Renal pelvis (tissue), 4 donors: ENCODE measurements around the gene IER5. TPM values are rescaled to one million over a fixed set of nuclear protein-coding genes. Genes with fewer than 3 reads are reported as not detected.

ENCODE experiments used
- DNase-seq: peaks from one replicate; pipeline ENCODE4 v3.0.0-alpha.2; 2013
- polyA plus RNA-seq, 3 donors: library from polyadenylated mRNA; unstranded; fragments of 120-200 nt; gene quantifications; one replicate each; pipeline ENCODE4 v1.2.1, GENCODE V29; 2013; ENCODE audit not compliant: insufficient read length in 3 of 3

The IER5 gene
- polyA plus RNA-seq, 3 donors: 5.2 to 8.0 (median 6.7) TPM

- DNase-seq: no peak
Observed at GRCh38 chr1:181064011-181064623, 24.4 kb upstream of the IER5 start.

GRCh38 chr1:181064702-181065101, 23.8 kb upstream of the IER5 start:
- DNase-seq: no peak

DNA sequence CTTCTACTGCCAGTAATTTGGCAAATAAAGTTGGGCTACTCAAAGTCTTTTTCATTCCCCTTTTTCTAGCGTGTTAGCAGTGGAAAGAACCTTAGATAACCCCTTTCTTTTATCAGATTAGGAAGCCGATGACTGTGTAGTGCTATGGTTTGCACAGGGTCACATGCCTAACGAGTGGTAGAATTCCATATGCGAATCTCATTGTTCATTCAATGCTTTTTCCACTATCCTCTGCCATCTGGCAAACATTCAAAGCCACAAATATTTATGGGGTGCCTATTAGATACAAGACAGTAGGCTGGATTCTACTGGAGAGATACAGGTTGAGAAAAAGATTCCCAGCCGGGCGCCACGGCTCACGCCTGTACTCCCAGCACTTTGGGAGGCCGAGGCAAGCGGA, 14.9 kb upstream of the IER5 start:
- no peak for DNase-seq

GRCh38 chr1:181075766-181076350, 12.6 kb upstream of the IER5 start:
- no peak for DNase-seq

- no peak for DNase-seq
Observed at GRCh38 chr1:181076852-181077251, 11.6 kb upstream of the IER5 start.

DNA sequence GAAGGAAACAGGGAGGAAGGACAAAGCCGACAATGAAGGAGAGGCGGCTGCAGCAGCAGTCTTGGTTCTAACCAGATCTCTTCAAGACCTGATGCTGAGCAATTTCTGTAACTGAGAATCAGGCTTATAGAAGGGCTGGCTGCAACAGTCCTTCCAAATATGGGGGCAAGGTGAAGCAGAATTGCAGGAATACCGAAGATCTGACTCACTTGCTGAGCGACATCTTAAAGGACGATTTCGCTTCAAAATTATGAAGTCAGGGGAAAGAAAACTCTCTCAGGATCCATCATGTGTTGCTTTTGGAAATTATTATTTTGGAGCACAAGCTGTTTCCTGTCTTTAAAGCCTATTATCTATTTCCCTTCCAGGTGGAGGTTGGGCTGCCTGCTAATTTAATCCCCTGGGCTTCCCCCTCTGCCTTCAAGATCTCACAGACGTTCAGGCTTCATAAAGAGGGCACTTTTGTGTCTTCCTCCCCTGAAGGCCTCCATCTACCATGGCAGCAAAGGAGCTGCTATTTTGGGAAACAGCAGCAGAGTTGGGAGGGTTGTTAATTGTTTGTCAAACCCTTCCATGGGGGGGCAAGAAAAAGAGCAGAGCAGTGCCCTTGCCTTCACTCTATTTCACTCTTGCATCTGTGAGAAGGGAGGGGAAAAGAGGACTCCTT, 10.8 kb upstream of the IER5 start:
- DNase-seq: no peak

- no peak for DNase-seq
Observed at GRCh38 chr1:181079382-181079781, 9.1 kb upstream of the IER5 start.

DNA sequence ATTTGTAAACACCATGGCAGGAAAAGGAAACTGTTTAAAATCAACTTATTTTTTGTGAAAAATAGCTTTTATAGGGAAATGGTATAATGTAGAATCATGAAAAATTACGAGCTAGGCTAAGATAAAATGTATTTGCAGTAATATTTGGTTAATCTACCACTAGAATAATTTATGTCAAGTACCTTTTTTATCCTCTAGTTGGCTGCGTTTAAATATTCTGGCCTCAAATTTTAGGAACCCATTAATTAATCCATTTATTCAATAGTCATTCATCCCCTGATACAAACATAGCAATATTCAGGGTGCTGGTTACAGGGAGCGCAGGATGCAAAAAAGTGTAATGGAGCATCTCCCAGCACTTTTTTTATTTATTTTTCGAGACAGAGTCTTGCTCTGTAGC, 8.6 kb upstream of the IER5 start:
- no peak for DNase-seq

DNA sequence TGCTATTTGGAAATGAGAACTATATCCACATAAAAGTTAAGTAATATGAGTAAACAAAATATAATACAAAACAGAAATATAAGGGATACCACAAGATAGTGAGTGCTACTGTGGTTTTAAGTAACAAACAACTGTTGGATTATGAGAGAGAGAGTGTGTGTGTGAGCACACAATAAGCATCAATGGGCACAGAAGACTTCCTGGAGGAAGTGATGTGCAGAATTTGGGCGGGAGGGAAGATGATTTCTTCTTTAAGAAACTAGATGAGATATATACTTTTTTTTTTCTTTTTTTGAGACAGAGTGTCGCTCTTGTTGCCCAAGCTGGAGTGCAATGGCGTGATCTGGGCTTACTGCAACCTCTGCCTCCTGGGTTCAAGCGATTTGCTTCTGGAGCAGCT, 7.9 kb upstream of the IER5 start:
- DNase-seq: no peak

DNA sequence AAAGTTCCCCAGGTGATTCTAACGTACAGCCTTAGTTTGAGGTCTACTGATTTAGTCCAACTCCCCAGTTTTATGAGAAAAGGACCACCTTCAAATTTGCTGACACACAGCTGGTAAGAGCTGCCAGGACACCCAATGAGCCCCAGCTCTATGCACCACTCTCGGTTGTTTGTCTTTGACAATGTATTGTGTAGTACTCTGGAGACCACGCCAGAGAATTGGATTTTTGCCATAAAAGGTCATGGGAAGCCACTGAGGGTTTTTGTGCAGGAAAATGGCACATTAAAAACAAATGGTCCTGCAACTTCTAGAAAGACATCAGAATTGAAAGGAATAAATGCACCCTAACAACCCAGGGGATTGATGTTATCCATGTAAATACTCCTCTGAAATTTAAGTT, 7.1 kb upstream of the IER5 start:
- no peak for DNase-seq

GRCh38 chr1:181083842-181084605, 4.5 kb upstream of the IER5 start:
- DNase-seq: no peak

- no peak for DNase-seq
Observed at GRCh38 chr1:181084606-181084969, 3.9 kb upstream of the IER5 start.

GRCh38 chr1:181086091-181086490, 2.4 kb upstream of the IER5 start:
- DNase-seq: no peak

- no peak for DNase-seq
Observed at GRCh38 chr1:181086926-181087325, 1.6 kb upstream of the IER5 start.

DNA sequence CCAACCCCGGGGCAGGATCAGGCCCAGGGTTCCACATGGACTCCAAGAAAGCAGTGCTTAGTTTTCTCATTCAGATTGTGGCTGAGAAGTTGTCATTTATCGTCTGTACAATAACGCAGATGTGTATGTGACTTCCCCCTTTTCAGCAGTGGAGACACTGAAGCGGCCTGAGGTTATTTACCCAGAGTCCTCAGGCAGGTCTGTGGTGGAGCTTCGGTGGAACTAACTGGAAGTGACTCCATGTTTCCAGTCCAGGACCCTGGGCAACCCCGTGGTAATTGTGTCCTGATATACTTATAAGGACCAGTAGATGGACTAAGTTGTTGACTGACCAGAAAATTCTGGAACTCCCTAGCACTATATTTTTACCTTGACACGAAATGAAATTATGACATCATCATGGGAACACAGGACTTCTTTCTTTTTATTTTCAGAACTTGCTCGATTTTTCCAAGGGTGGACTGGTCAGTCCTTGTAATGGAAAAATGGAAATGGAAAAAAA, 1.0 kb upstream of the IER5 start:
- no peak for DNase-seq

GRCh38 chr1:181089017-181089675, 646 bp downstream of the IER5 start:
- no peak for DNase-seq

DNA sequence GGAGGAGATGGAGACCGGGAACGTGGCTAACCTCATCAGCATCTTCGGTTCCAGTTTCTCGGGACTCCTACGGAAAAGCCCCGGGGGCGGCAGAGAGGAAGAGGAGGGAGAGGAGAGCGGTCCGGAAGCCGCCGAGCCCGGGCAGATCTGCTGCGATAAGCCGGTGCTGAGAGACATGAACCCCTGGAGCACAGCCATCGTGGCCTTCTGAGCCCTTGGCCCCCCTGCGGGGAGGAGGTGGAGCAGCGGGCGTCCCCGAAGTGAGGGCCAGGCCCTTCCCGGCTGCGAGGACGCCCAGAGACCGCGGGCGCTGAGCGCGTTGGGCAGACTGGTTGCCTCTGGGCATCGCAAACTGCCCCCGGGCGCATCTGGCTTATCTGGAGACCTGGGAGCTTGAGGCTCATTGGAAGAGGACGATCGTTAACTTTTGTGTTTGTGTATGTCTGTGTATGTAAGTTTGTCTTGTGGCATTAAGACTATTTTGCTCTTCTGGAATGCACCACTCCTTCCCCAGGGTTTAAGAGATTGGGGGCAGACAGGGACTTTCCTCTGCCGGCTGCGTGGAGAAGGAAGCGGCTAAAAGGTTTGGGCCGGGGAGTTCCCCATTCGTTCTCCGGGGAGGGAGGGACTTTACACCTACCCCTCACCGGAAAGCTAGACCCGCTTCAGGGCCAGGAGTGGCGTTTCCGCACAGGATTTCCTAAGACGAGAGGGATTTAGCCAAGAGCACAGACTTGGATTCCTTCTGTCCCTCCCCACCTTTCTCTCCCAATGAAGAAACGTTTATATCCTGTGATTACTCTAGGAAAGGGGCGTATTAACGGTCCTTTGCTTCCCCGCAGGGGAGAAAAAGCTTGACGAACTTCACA, 1.4 kb downstream of the IER5 start:
- DNase-seq: no peak

DNA sequence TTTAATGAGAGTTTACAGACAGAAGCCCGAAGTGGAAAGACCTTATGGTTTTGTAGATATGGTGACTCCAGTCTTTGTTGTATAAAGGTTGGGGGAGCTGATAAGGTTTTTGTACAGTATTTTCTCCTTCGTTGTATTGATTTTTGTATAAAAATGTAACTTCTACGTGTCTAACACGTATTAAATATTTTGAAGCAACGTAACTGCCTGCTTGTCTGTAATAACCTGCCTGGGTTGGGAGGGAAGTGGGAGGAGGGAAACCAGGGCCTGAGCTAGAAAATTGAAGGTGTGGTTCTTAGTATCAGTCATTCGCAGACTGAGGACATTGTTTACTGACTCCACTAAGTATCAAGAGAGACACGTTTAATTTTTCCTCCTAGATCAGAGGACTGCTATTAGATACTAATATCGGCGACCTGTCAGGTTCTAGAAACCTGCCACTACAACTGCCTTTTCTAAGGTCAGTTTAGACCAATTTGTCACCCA, 2.2 kb downstream of the IER5 start:
- DNase-seq: no peak

GRCh38 chr1:181091309-181092040, 3.0 kb downstream of the IER5 start:
- DNase-seq: no peak

DNA sequence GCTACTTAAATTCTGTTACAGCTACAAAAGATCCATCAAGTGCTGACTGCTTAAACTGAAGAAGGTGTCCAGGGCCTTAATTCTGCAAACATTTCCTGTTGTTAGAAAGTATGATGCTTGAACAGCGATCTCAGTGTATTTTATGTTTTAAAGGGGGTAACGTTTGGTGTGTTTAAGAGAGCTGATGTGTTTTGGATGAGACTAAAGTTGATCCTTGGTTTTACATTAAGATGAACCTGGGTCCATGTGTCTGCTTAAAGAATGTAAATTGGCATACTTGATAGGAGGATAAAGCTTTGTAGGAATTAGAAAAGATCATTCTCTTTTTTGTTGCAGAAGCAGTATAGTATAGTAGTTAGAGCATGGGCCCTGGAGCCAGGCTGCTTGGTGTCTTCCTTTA, 3.6 kb downstream of the IER5 start:
- DNase-seq: no peak
